BJ (cell line): ENCODE measurements around the gene NEK9. TPM values are rescaled to one million over a fixed set of nuclear protein-coding genes. Genes with fewer than 3 reads are reported as not detected.

ENCODE experiments used
- CTCF ChIA-PET: fragments of 350-600 bp; formaldehyde crosslinking; extraction: SDS; loops from one replicate; lab custom pipeline; 2021; ENCODE audit warnings: antibody characterized with exemption, inconsistent platforms; lab: Yijun Ruan, JAX
- POLR2A ChIA-PET: fragments of 300-600 bp; sonication (Branson Sonifier 250); formaldehyde crosslinking; extraction: SDS; loops from one replicate; lab custom pipeline; 2021; ENCODE audit warnings: antibody characterized with exemption; lab: Charles Lee
- DNase-seq: peaks from one replicate; pipeline ENCODE4 v3.0.0-alpha.2; 2011; ENCODE audit warnings: low read depth
- H3K27me3 ChIP-seq: 2 replicates; pipeline ENCODE4 v1.6.0; 2011; ENCODE audit warnings: low read length; ENCODE audit not compliant: control insufficient read depth, insufficient read depth
- H3K36me3 ChIP-seq: 2 replicates; pipeline ENCODE4 v1.5.1; 2011; ENCODE audit warnings: low read length; ENCODE audit not compliant: control insufficient read depth, insufficient read depth
- H3K4me3 ChIP-seq: 2 replicates; pipeline ENCODE4 v1.5.1; 2011; ENCODE audit warnings: low read depth, mild to moderate bottlenecking, control low read depth, low read length
- polyA plus RNA-seq: library from polyadenylated mRNA; depleted of rRNA; stranded (reverse); fragments of >200 nt; gene quantifications from 2 replicates; pipeline ENCODE4 v1.2.3, GENCODE V29; 2011
- TF ChIP-seq, protein P1 (sequence below): IDR thresholded peaks from 2 replicates; pipeline ENCODE4 v1.5.1; 2011; ENCODE audit warnings: low read depth, mild to moderate bottlenecking, control low read depth, inconsistent platforms, low read length, moderate library complexity; ENCODE audit not compliant: insufficient read depth

NEK9 gene
- polyA plus RNA-seq, 1 experiment: 38.1 TPM

GRCh38 chr14:75113932-75114539 lies 12.8 kb downstream of the NEK9 start:
- Histone ChIP-seq H3K36me3 (peaks cover 14% of the 10 kb centered on the region), H3K27me3 (no peaks in the 10 kb centered on the region), H3K4me3 (no peak overlapping the region)
- TF ChIP-seq, protein P1, sequence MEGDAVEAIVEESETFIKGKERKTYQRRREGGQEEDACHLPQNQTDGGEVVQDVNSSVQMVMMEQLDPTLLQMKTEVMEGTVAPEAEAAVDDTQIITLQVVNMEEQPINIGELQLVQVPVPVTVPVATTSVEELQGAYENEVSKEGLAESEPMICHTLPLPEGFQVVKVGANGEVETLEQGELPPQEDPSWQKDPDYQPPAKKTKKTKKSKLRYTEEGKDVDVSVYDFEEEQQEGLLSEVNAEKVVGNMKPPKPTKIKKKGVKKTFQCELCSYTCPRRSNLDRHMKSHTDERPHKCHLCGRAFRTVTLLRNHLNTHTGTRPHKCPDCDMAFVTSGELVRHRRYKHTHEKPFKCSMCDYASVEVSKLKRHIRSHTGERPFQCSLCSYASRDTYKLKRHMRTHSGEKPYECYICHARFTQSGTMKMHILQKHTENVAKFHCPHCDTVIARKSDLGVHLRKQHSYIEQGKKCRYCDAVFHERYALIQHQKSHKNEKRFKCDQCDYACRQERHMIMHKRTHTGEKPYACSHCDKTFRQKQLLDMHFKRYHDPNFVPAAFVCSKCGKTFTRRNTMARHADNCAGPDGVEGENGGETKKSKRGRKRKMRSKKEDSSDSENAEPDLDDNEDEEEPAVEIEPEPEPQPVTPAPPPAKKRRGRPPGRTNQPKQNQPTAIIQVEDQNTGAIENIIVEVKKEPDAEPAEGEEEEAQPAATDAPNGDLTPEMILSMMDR: no peak
- ChIA-PET POLR2A (no interaction called here), CTCF (no interaction called here)
- DNase-seq: no peak

- TF ChIP-seq, protein P1: no peak
- no peak overlapping the region for H3K4me3 ChIP-seq
- peaks cover 24% of the 10 kb centered on the region for H3K36me3 ChIP-seq
- DNase-seq: no peak
- ChIA-PET CTCF (no interaction called here), POLR2A (interaction anchor here (0.5 kb wide), 1 partner anchor 30 kb away, joined by 5 read pairs; no protein-coding TSS in a partner anchor)
- no peaks in the 10 kb centered on the region for H3K27me3 ChIP-seq
These were observed 17.0 kb downstream of the NEK9 start for GRCh38 chr14:75109877-75110276.

DNA sequence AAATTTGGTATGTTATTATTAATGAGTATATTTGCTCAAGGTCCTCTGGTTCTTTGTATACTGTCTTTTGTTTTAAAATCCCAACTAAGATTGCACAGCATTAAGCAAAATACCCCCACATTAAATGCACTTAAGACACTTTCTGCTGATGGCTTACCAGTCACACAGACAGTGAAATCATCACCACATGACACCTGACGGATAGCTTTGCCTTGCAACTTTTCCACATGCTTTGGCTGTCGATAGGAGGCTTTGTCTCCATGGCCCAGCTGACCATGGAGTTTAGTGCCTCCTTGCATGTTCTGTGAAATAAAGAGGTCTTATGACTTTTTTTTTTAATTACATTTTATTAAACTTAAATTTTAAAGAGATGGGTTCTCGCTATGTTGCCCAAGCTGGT lies 19.7 kb downstream of the NEK9 start:
- TF ChIP-seq, protein P1: no peak
- DNase-seq: no peak
- Histone ChIP-seq H3K4me3 (no peak overlapping the region), H3K36me3 (peaks cover 19% of the 10 kb centered on the region), H3K27me3 (no peaks in the 10 kb centered on the region)
- POLR2A ChIA-PET: no interaction called here
- CTCF ChIA-PET: interaction anchor here (0.7 to 1.8 kb wide), 3 partner anchors 9 to 19 kb away, joined by 3 to 10 read pairs (median 7); no protein-coding TSS in a partner anchor

- no peaks in the 10 kb centered on the region for H3K27me3 ChIP-seq
- ChIA-PET POLR2A (no interaction called here), CTCF (interaction anchor here (0.9 to 1.2 kb wide), 3 partner anchors 13 to 178 kb away, joined by 3 to 9 read pairs (median 3); partner anchors contain the start of gene RPS6KL1)
- peaks cover 20% of the 10 kb centered on the region for H3K36me3 ChIP-seq
- TF ChIP-seq, protein P1: no peak
- no peak for DNase-seq
- no peak overlapping the region for H3K4me3 ChIP-seq
These were observed 25.4 kb downstream of the NEK9 start for GRCh38 chr14:75101491-75101890.

GRCh38 chr14:75098682-75099081 lies 28.2 kb downstream of the NEK9 start:
- Histone ChIP-seq H3K27me3 (no peaks in the 10 kb centered on the region), H3K4me3 (no peak overlapping the region), H3K36me3 (peaks cover 20% of the 10 kb centered on the region)
- TF ChIP-seq, protein P1: no peak
- ChIA-PET CTCF (interaction anchor here (0.6 to 1.4 kb wide), 5 partner anchors 9 to 84 kb away, joined by 3 to 8 read pairs (median 3); no protein-coding TSS in a partner anchor), POLR2A (no interaction called here)
- no peak for DNase-seq
